ENCODE results near the gene TBKBP1. TPM values are rescaled to one million over a fixed set of nuclear protein-coding genes. Genes with fewer than 3 reads are reported as not detected.
A peak's percentile ranks its signal among the peaks of the same experiment; 100 is the strongest.

The TBKBP1 gene
- total and polyA plus RNA-seq, 9 of the 15 experiments (the other 6 are each of a cell fraction or from before 2014, with no cell fraction given), result 0.03 to 15.6 (median 6.8) TPM

- no peak for FAIRE-seq
- no peaks in the 10 kb centered on the region for H3K27me3 ChIP-seq (ENCODE audit: control insufficient read depth in 2 of 2, insufficient read depth in 2 of 2, low read length in 2 of 2)
- DNase-seq (ENCODE audit: extremely low read depth in 1 of 4, low spot score in 3 of 4), result no peak
- H2AFZ ChIP-seq (ENCODE audit: low read depth, low read length), result no peak overlapping the region
- no peak overlapping the region for H3K4me3 ChIP-seq
- H3K36me3 ChIP-seq (ENCODE audit: control insufficient read depth, insufficient read depth, low read length), result peaks cover 43% of the 10 kb centered on the region
- in situ Hi-C loops (cut with MboI), result no loop called here
- ChIA-PET CTCF (ENCODE audit: low intra/inter-chr PET ratio) (no interaction called here), POLR2A (interaction anchor here (1.6 to 3.6 kb wide), 2 partner anchors 9 to 38 kb away, joined by 3 to 30 read pairs; no protein-coding TSS in a partner anchor)
- no peaks in the 10 kb centered on the region; a peak in 1 of 5 replicates for H3K4me1 ChIP-seq (replicated peaks in 1 of 2; ENCODE audit: control insufficient read depth in 2 of 2, insufficient read depth in 2 of 2, low read length in 2 of 2)
- no peaks in the 10 kb centered on the region for H3K9me1 ChIP-seq (ENCODE audit: control insufficient read depth, insufficient read depth, low read length)
- H3K9me3 ChIP-seq (replicated peaks; ENCODE audit: control insufficient read depth, insufficient read depth, low read depth, low read length), result no peaks in the 10 kb centered on the region
- no peaks in the 10 kb centered on the region; the same call in 1 of the 2 replicates for H4K20me1 ChIP-seq (replicated peaks; ENCODE audit: control insufficient read depth, insufficient read depth, low read length)
- intact Hi-C loops (cut with micrococcal nuclease), result no loop called here
- H3K9ac ChIP-seq (ENCODE audit: insufficient read depth in 1 of 2, low read depth in 2 of 2, low read length in 2 of 2), result no peak overlapping the region
- no peaks in the 10 kb centered on the region for H3K79me2 ChIP-seq (ENCODE audit: control insufficient read depth, insufficient read depth, low read length)
- 79% methylated on average over 7 of the region's 7 CpGs for WGBS (ENCODE audit: insufficient coverage, low coverage, missing lambda C conversion rate)
- TF ChIP-seq POLR2AphosphoS5 (IDR thresholded peaks at IDR 0.05; ENCODE audit: control insufficient read depth, insufficient read depth, low read depth, low read length) (0 out of 2 replicates have a peak, but pooled peaks have one; percentile 12), ATF6 (CRISPR knock-in tag; IDR thresholded peaks at IDR 0.05) (no peak)
- no TSS peak for BruUV-seq (replicated peaks)
- no peak overlapping the region for H3K27ac ChIP-seq (ENCODE audit: extremely low read depth, low read depth, low read length)
- ATAC-seq, result no peak
- no peak overlapping the region for H3K4me2 ChIP-seq (ENCODE audit: insufficient read depth, low read length)
Measured at GRCh38 chr17:47686664-47687327, 7.2 kb upstream of the TBKBP1 start.

DNA sequence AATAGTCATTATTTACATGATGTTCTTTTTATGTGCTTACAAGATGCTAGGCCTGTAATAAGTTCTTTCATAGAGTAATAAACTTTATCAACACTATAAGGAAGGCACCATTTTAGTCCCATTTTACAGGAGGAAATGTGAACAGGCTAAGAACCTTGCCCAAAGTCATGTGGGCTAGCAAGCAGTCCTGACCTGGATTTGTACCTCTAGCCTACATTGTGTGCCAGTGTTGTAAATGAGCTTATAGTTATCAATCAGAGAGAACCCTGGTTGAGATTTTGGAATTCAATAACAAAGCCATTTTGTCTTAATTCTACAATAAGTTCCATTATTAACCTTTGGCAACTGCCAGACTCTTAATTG, 6.7 kb upstream of the TBKBP1 start:
- Histone ChIP-seq H3K79me2 (ENCODE audit: control insufficient read depth, insufficient read depth, low read length) (no peaks in the 10 kb centered on the region), H3K36me3 (ENCODE audit: control insufficient read depth, insufficient read depth, low read length) (peaks cover 38% of the 10 kb centered on the region), H3K9me3 (replicated peaks; ENCODE audit: control insufficient read depth, insufficient read depth, low read depth, low read length) (no peaks in the 10 kb centered on the region), H3K4me1 (replicated peaks in 1 of 2; ENCODE audit: control insufficient read depth in 2 of 2, insufficient read depth in 2 of 2, low read length in 2 of 2) (no peaks in the 10 kb centered on the region; a peak in 2 of 5 replicates), H2AFZ (ENCODE audit: low read depth, low read length) (no peak overlapping the region), H3K9ac (ENCODE audit: insufficient read depth in 1 of 2, low read depth in 2 of 2, low read length in 2 of 2) (no peak overlapping the region), H4K20me1 (replicated peaks; ENCODE audit: control insufficient read depth, insufficient read depth, low read length) (no peaks in the 10 kb centered on the region; the same call in 1 of the 2 replicates), H3K9me1 (ENCODE audit: control insufficient read depth, insufficient read depth, low read length) (no peaks in the 10 kb centered on the region), H3K27ac (ENCODE audit: extremely low read depth, low read depth, low read length) (no peak overlapping the region), H3K27me3 (ENCODE audit: control insufficient read depth in 2 of 2, insufficient read depth in 2 of 2, low read length in 2 of 2) (no peaks in the 10 kb centered on the region), H3K4me2 (ENCODE audit: insufficient read depth, low read length) (no peak overlapping the region), H3K4me3 (no peak overlapping the region)
- ATAC-seq (no peak), DNase-seq (ENCODE audit: extremely low read depth in 1 of 4, low spot score in 3 of 4) (no peak), FAIRE-seq (no peak)
- ChIA-PET POLR2A (interaction anchor here (0.7 to 3.6 kb wide), 4 partner anchors 10 to 38 kb away, joined by 3 to 30 read pairs (median 4); no protein-coding TSS in a partner anchor), CTCF (ENCODE audit: low intra/inter-chr PET ratio) (no interaction called here)
- BruUV-seq (replicated peaks), result no TSS peak
- in situ Hi-C loops (cut with MboI), result no loop called here
- intact Hi-C loops (cut with micrococcal nuclease), result no loop called here
- no peak for TF ChIP-seq POLR3G (IDR thresholded peaks at IDR 0.05; ENCODE audit: extremely low read depth, insufficient read length, insufficient replicate concordance)
- TF ChIP-seq ZNF311 (CRISPR knock-in tag; IDR thresholded peaks at IDR 0.05), result no peak
- no peak for TF ChIP-seq E4F1 (CRISPR knock-in tag; IDR thresholded peaks at IDR 0.05; ENCODE audit: borderline replicate concordance)
- no peak for TF ChIP-seq HBP1 (CRISPR knock-in tag; IDR thresholded peaks at IDR 0.05)
- no peak for TF ChIP-seq TARDBP (IDR thresholded peaks at IDR 0.05)
